Adrenal gland (tissue), 12 donors: Measurements from ENCODE around the gene DGKG. TPM values are rescaled to one million over a fixed set of nuclear protein-coding genes. Genes with fewer than 3 reads are reported as not detected.

ENCODE experiments used
- DNase-seq, 7 donors: peaks; one replicate each; pipeline ENCODE4 v3.0.0-alpha.2; 2019 to 2020
- H3K27ac ChIP-seq, 5 donors: fragments of 200-600 bp; sonication (generic) in 4 of 5; 1 replicate in 3 of 5; 2 replicates in 2 of 5; pipeline versions ENCODE4 v1.5.1 to v1.8.0; 2016 to 2020; ENCODE audit warnings: mild to moderate bottlenecking in 1 of 5
- H3K27me3 ChIP-seq: fragments of 200-600 bp; 2 replicates; pipeline ENCODE4 v1.8.0; 2021
- H3K36me3 ChIP-seq, 2 donors: fragments of 200-600 bp; replicated peaks in 1 of 2; 1 replicate in 1 of 2; 2 replicates in 1 of 2; pipeline versions ENCODE4 v1.5.1 to v1.8.0; 2018 to 2022
- H3K4me1 ChIP-seq, 2 donors: fragments of 200-600 bp; replicated peaks in 1 of 2; 1 replicate in 1 of 2; 2 replicates in 1 of 2; pipeline versions ENCODE4 v1.5.1 to v1.8.0; 2018 to 2021
- H3K4me3 ChIP-seq, 4 donors: fragments of 200-600 bp; sonication (generic) in 3 of 4; one replicate each; pipeline ENCODE4 v1.5.1; 2016 to 2018
- H3K9me3 ChIP-seq, 3 donors: fragments of 200-600 bp; sonication (generic) in 1 of 3; replicated peaks in 1 of 3; 1 replicate in 2 of 3; 2 replicates in 1 of 3; pipeline versions ENCODE4 v1.5.1 to v1.8.0; 2016 to 2021
- CTCF ChIP-seq, 6 experiments: fragments of 450-650 bp in 4 of 6; fragments of 200-600 bp in 2 of 6; sonication (generic) in 1 of 6; IDR thresholded peaks; 1 replicate in 5 of 6; 2 replicates in 1 of 6; pipeline versions ENCODE4 v1.5.1 to v1.8.0; 2016 to 2021; ENCODE audit warnings: antibody characterized with exemption in 6 of 6, mild to moderate bottlenecking in 2 of 6, moderate library complexity in 1 of 6
- POLR2A ChIP-seq, 2 donors: fragments of 450-650 bp; IDR thresholded peaks; one replicate each; pipeline ENCODE4 v1.6.1; 2017; ENCODE audit warnings: antibody characterized with exemption in 2 of 2, mild to moderate bottlenecking in 2 of 2, moderate library complexity in 1 of 2
- WGBS, 4 donors: extraction: QIAGEN DNeasy Blood & Tissue Kit in 2 of 4; methylation state at CpG; one replicate each; pipeline versions ENCODE4 v1.1.5 to v1.1.7; 2013 to 2017; 5-methylcytosine and 5-hydroxymethylcytosine counted together
- intact Hi-C, 2 donors: fragments of 100-400 bp; cut with DNase I; formaldehyde crosslinking; loops; one replicate each; pipeline versions ENCODE4 v1.14.1 to v1.15.0; 2022 to 2023
- polyA plus RNA-seq, 3 donors: library from polyadenylated mRNA; stranded (reverse); fragments of 200-250 nt in 2 of 3; fragments of 350-450 nt in 1 of 3; fragmentation: Illumina TruSeq in 1 of 3; extraction: RNeasy Lipid Tissue Mini Kit (QIAGEN cat#74804) in 1 of 3; gene quantifications; one replicate each; pipeline ENCODE4 v1.2.3, GENCODE V29; 2013 to 2014
- total RNA-seq, 9 donors: library from RNA; depleted of rRNA in 4 of 9; stranded (reverse); fragments of >200 nt in 4 of 9; fragments of 120-200 nt in 1 of 9; fragmentation: NEBNext Ultra II Directional in 1 of 9; extraction: Animal tissue kit (Norgen Biotek cat#: 25700) in 1 of 9; gene quantifications; one replicate each; pipeline versions ENCODE4 v1.1.0 to v1.2.4, GENCODE V29; 2013 to 2023
- donor health status: healthy with polysubstance abuse.
- donor health status: Bipolar disorder and iron deficiency.
- donor health status: DM: yes; HTN: yes; CAD: no.
- donor health status: DM: no; HTN: no; CAD: no.
- donor health status: DM: no; HTN: no; CAD: no.
- donor health status: DM: yes; HTN: yes; CAD: no.

DGKG gene
- total and polyA plus RNA-seq, 12 donors: 2.9 to 43.7 (median 28.3) TPM

GRCh38 chr3:186123012-186123411 lies 239.0 kb downstream of the DGKG start:
- Histone ChIP-seq H3K27ac (no peak overlapping the region), H3K36me3 (no peaks in the 10 kb centered on the region), H3K4me1 (no peaks in the 10 kb centered on the region), H3K4me3 (no peak overlapping the region), H3K9me3 (no peaks in the 10 kb centered on the region), H3K27me3 (no peaks in the 10 kb centered on the region)
- 73 to 87% (median 79%) methylated on average over 5 of the region's 5 CpGs for WGBS, 4 donors
- intact Hi-C loops: no loop called here
- TF ChIP-seq POLR2A (IDR thresholded peaks at IDR 0.05) (no peak), CTCF (IDR thresholded peaks at IDR 0.05) (no peak)
- DNase-seq: no peak

DNA sequence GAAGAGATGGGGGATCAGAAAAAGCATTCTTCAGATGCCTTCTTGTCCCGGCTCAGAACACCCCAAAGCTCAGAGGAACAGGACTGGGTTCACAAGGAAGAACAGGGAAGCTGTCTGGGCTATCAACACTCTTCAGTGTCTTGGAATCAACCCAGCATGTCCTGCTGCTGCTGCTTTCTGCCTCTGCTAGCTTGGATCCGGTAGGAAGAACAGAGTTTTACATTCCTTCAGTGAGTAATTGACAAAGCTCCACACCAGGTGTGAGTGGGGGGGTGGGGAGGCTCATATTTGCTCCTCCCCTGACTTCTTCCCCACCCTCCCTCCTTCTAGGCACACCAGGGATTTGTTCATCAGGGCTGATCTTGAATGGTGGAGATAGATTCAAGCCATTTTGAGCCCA lies 240.1 kb downstream of the DGKG start:
- no peak for DNase-seq
- Histone ChIP-seq H3K36me3 (no peaks in the 10 kb centered on the region), H3K27ac (no peak overlapping the region), H3K27me3 (no peaks in the 10 kb centered on the region), H3K4me3 (no peak overlapping the region), H3K9me3 (no peaks in the 10 kb centered on the region), H3K4me1 (no peaks in the 10 kb centered on the region)
- intact Hi-C loops: no loop called here
- 30 to 70% (median 44%) methylated on average over 2 of the region's 2 CpGs for WGBS, 4 donors
- TF ChIP-seq CTCF (IDR thresholded peaks at IDR 0.05) (no peak), POLR2A (IDR thresholded peaks at IDR 0.05) (no peak)

DNA sequence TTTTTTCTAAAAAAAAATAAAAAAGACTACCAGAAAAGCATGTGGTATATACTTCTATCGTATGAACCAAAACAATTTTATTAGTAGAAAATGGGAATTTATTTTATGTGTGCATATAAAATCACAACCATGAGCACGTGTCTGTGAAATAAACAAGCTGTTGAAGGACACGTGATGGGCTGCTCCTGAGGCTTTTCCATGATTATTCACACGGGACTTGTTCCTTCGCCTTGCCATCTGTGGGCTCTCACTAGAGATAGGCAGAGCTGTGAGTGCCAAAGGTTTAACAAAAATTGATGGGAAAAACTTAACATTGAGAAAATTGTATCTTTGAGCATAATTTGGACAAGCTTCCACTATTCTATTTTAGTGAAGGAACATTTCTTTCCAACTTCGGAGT lies 240.8 kb downstream of the DGKG start:
- Histone ChIP-seq H3K27ac (no peak overlapping the region), H3K9me3 (no peaks in the 10 kb centered on the region), H3K4me1 (no peaks in the 10 kb centered on the region), H3K36me3 (no peaks in the 10 kb centered on the region), H3K27me3 (no peaks in the 10 kb centered on the region), H3K4me3 (no peak overlapping the region)
- no peak for DNase-seq
- no peak for TF ChIP-seq POLR2A (IDR thresholded peaks at IDR 0.05)
- no peak for TF ChIP-seq CTCF (IDR thresholded peaks at IDR 0.05)
- WGBS, 4 donors: 75 to 83% (median 79%) methylated on average over 6 of the region's 6 CpGs
- intact Hi-C loops: no loop called here

GRCh38 chr3:186119499-186119898 lies 242.5 kb downstream of the DGKG start:
- intact Hi-C loops: no loop called here

More at GRCh38 chr3:186119499-186119898, 242.5 kb downstream of the DGKG start:
- DNase-seq: no peak
- H3K4me1 ChIP-seq: no peaks in the 10 kb centered on the region
- H3K9me3 ChIP-seq: no peaks in the 10 kb centered on the region
- 74 to 87% (median 77%) methylated on average over 4 of the region's 4 CpGs for WGBS, 4 donors
- no peaks in the 10 kb centered on the region for H3K36me3 ChIP-seq
- H3K27ac ChIP-seq: no peak overlapping the region
- no peak overlapping the region for H3K4me3 ChIP-seq
- TF ChIP-seq POLR2A (IDR thresholded peaks at IDR 0.05) (no peak), CTCF (IDR thresholded peaks at IDR 0.05) (no peak)
- H3K27me3 ChIP-seq: no peaks in the 10 kb centered on the region
